Measurements from ENCODE around the gene TTC29.

The TTC29 gene, protein sequence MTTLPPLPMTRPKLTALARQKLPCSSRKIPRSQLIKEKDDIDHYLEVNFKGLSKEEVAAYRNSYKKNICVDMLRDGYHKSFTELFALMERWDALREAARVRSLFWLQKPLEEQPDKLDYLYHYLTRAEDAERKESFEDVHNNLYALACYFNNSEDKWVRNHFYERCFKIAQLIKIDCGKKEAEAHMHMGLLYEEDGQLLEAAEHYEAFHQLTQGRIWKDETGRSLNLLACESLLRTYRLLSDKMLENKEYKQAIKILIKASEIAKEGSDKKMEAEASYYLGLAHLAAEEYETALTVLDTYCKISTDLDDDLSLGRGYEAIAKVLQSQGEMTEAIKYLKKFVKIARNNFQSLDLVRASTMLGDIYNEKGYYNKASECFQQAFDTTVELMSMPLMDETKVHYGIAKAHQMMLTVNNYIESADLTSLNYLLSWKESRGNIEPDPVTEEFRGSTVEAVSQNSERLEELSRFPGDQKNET

DNA sequence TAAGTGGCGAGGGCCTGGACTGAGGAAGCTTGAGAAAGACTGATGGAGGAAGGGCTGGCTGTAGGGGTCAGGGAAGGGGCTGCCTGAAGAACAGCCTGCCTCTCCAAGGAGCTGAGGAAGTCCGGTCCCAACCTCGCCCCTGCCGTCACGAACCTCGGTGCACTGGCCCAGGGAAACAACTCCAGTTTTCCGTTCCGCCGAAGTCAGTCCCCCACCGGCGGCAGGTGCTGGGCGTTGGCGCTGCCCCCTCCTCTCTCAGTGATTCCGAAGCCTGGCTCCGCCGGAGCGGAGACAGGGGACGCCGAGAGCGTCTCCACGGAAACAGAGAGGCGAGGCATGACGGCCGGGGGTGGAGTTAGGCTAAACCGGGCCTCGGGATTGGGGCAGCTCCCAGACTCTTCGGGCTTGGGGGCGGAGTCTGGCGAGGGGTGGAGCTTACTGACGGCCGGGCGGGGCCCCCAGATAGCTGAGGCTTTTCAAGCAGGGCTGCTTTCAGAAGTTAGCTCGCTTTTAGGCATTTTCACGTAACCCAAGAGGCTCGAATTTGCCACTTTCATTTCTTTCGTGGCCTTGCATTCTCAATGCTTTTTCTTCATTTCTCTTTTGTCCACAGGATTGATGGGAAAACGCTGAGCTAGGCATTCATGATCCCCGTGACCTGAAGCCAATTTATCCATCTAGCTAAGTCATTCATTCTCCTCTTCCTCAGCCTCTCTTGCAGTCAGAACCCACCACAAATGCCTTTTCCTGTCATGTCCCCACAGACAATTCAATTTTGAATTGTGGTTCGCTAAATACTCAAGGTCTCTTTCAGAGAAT is at the start of gene TTC29:
Gene TTC29, minus strand, starts transcription at position 309 of the 819 bp plus-strand sequence. CDS start 5,969 bp downstream, outside the sequence.
- peak; percentile 73 for DNase-seq (ENCODE audit: low read depth, low spot score)

DNA sequence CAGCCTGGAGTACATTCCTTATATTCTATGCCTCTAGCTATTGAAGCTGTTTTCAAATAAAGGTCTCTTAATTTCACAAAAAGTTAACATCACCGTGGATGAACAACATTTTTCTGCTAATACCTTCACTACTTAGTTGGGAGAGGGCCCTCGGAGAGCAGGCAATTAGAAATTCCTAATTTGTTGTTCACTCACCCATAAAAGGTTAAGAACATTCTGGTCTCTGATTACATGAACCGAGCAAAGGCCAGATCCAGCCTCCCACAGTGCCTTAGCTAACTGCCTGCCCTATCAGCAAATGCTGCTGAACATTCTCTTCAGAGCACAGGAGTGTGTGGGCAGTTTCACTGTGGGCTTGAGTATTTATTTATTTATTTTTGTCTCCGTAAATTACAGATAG is 36.0 kb upstream of the TTC29 start:
- no peak for DNase-seq (ENCODE audit: low read depth, low spot score)

- DNase-seq (ENCODE audit: low read depth, low spot score), result no peak
These were observed 33.0 kb upstream of the TTC29 start for GRCh38 chr4:146978641-146979040.

GRCh38 chr4:146976145-146976544 is 30.5 kb upstream of the TTC29 start:
- no peak for DNase-seq (ENCODE audit: low read depth, low spot score)

DNA sequence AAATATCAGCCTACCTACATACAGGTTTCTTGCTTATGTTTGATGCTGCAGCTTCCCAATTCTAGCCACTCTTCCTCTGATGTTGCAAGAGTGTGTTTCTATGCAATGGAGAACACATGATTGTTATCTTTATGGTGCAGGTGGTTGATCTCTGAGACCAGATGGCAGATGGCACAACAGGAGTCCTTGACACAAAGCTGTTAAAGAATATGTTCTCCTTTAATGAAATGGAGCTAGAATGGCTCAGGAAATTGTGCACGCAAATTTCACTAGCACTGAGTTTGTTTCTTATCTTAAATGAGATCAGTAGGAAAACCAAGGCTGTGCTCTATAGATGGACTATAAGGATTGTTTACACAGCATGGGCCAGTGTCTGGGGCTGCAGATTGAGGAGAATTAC is 29.9 kb upstream of the TTC29 start:
- no peak for DNase-seq (ENCODE audit: low read depth, low spot score)

GRCh38 chr4:146975036-146975435 is 29.4 kb upstream of the TTC29 start:
- DNase-seq (ENCODE audit: low read depth, low spot score), result no peak

DNA sequence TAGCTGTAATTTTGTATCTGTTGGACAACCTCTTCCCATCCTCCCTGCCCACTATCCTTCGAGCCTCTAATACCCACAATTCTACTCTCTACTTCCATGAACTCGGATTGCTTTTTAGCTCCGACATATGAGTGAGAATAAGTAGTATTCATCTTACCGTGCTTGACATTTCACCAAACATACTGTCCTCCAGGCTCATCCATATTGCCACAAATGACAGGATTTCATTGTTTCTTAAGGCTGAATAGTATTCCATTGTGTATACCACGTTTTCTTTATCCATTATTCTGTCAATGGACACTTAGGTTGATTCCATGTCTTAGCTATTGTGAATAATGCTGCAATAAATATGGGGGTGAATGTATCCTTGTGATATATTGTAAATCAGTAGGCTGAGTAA is 26.4 kb upstream of the TTC29 start:
- no peak for DNase-seq (ENCODE audit: low read depth, low spot score)

DNA sequence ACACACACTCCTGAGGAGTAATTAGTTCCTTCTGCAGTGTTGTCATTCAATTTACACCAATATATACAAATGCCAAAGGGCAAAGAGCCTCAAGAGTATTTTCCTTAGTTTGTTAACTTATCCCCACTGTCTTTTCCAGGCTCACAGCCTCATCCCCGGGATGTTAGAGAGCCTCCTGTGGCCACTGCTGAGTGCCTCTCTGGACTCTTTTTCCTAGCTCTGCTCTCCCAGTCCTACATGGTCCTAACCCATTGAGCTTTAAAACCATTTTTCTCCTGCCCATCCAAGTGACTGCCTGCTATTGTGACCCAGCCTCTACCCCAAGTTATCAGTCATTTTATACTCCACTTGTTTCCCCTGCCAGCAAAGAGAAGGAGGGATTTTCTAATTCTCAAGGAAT is 23.5 kb upstream of the TTC29 start:
- no peak for DNase-seq (ENCODE audit: low read depth, low spot score)

DNA sequence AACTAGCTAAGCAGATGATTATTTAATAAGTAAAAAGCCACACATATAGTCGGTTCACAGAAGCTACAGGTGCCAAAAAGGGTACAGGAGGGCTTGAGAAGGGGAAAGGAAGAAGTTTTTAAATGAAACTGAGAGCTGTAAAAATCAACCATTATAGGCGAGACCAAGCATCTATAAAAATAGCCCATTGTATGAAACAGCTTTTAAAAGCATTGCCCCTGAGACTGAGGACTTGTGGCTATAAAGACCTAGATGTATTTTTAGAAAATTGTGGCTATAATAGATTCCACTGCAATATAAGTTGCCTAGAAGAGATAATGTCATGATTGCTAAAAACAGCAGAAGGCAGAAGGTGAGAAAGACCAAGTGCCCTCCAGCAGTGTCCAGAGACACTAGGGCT is 15.0 kb upstream of the TTC29 start:
- DNase-seq (ENCODE audit: low read depth, low spot score), result no peak

GRCh38 chr4:146959692-146960091 is 14.0 kb upstream of the TTC29 start:
- no peak for DNase-seq (ENCODE audit: low read depth, low spot score)

DNA sequence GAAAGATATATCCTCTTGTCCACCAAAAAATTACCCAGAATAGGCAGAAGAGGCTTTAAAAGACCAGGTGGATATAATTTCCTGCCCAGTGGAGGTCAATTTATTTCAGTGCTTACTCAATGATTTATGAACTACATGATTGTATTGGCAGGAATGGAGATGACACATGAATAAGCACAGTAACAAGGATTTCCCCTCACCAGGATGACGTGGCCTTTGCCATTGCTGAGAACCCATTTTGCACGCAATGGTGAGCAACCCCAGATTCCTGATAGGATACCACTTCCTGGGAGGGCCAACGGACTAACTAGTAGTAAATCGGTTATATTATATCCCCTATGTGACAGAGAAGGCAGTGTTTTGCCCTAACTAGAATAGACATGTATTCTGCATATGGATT is 11.6 kb upstream of the TTC29 start:
- no peak for DNase-seq (ENCODE audit: low read depth, low spot score)

GRCh38 chr4:146952896-146953295 is 7.2 kb upstream of the TTC29 start:
- no peak for DNase-seq (ENCODE audit: low read depth, low spot score)

- no peak for DNase-seq (ENCODE audit: low read depth, low spot score)
These were observed 3.9 kb upstream of the TTC29 start for GRCh38 chr4:146949559-146949958.

DNA sequence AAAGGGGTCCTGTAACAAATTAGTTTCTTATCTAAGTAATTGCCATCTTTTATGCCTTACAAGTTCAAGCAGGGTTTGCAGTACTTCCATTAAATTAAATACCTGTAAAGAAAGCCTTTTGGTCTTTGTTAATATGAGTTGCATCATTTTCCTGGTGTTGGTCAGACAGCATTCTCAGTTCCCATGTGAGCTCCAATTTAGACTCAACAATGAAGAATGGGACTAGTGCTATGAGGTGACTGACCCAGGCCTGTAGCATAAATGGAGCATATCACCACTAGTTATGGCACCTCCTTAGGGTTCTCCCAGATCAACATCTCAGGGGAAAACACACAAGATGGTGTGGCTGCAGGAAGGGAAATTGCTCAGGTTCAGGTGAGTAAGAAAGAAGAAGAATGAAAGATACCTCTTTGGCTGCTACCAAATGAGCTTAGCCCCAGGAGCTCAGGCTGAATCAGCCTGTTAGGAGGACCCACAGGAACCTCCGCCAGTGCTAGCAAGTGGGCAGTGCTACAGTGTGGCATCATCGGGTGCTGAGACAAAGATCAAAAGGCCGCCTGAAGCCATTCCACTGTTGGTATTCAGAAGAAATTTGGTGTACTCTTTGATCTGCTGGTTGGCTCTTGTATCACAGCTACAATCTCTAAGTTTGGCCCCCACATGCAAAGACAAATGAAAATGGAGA is 1.8 kb downstream of the TTC29 start:
- DNase-seq (ENCODE audit: low read depth, low spot score), result no peak

DNA sequence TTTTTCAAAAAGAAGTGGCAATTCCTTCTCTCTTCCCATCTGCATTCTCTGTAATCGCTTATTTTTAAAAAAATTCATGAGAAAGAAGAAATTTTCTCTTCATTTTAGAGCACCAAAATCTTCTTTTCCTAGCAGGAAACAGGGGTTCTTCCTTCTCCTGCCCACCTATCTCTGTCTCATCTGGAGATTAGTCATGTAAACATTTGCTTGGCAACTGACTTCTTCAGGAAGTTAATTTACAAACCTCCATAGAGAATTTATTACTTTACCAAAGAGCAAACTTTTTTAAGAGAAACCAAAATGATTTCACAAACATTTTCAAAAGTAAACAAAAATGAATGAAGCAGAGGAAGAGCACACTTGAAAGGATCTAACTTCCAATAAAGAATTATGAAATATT is 13.5 kb downstream of the TTC29 start:
- DNase-seq (ENCODE audit: low read depth, low spot score), result no peak

DNA sequence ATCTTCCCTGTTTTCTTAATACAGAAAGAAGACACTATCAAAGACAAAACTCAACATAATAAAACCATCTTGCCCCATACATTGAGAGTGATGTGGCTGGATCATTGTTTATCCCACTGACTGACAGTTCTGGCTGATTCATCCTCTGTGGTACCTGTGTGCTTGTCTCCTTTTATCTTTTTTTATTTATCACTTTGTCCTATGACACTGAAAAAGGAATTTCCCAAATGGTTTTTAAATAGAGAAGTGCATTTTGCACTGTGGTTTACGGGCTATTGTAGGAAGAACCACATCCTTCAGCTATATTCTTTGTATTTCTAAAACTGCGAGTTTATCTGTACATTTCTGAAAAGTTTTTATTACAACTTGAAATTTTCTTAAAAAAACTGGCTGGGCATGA is 15.0 kb downstream of the TTC29 start:
- DNase-seq (ENCODE audit: low read depth, low spot score), result no peak

- no peak for DNase-seq (ENCODE audit: low read depth, low spot score)
These were observed 18.0 kb downstream of the TTC29 start for GRCh38 chr4:146927695-146928094.

DNA sequence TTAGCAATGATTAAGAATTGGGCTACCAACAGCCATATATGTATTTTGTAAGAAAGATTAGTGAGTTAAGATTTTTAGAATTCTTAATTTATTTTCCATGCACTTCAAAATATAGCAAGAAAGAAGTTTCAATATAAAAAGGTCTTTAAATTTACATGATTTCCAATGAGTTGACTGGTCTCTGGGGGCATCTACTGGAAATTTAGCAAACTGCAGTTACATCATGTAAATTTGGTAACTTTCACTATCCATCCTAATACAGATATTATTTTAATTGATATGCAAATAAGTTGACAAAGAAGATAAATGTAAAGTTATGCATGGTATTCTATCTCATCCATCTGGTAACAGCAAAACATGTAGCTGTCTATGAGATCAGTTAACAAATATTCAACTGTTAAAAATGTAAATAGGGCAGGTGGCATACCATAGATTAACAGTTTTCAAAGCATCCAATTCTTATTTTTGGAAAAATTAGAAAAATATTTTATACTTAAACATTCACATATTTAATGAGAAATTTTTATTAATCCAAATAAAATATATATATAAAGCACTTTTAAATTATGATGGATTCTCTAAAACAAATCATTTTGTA is 29.1 kb downstream of the TTC29 start:
- no peak for DNase-seq (ENCODE audit: low read depth, low spot score)

DNA sequence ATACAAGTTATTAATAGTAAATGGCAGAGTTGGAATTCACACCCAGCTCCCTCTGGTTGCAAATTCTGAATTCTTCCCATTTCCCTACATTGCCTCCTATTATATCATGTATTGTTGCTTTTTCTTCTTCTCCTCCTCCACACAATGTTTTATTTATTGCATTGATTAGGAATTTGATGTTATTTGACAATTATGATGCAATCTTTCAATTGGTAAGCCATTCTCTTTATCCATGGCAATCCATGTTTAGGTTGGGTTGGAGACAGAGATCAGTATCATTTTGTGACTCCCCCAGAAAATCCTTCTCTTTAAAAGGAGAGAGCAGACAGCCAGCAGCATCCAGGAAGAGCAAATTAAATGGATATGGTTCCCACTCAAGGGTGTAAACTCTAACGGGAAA is 30.5 kb downstream of the TTC29 start:
- DNase-seq (ENCODE audit: low read depth, low spot score), result no peak

- DNase-seq (ENCODE audit: low read depth, low spot score), result no peak
These were observed 45.4 kb downstream of the TTC29 start for GRCh38 chr4:146900295-146900694.

GRCh38 chr4:146890301-146890700 is 55.4 kb downstream of the TTC29 start:
- DNase-seq (ENCODE audit: low read depth, low spot score), result no peak

- DNase-seq (ENCODE audit: low read depth, low spot score), result no peak
These were observed 62.6 kb downstream of the TTC29 start for GRCh38 chr4:146883070-146883469.

All from activated naive CD8-positive, alpha-beta T cell treated with anti-CD3 and anti-CD28 coated beads, Interleukin-2, amount 50 U/mL, for 16 hours (primary cell).